NCI-H128 (cell line): ENCODE measurements around the gene KCTD1.

Experiments used
- DNase-seq: peaks from one replicate; lab custom pipeline; 2025; ENCODE audit not compliant: unreplicated experiment; lab: John Stamatoyannopoulos, UW

Gene KCTD1

DNA sequence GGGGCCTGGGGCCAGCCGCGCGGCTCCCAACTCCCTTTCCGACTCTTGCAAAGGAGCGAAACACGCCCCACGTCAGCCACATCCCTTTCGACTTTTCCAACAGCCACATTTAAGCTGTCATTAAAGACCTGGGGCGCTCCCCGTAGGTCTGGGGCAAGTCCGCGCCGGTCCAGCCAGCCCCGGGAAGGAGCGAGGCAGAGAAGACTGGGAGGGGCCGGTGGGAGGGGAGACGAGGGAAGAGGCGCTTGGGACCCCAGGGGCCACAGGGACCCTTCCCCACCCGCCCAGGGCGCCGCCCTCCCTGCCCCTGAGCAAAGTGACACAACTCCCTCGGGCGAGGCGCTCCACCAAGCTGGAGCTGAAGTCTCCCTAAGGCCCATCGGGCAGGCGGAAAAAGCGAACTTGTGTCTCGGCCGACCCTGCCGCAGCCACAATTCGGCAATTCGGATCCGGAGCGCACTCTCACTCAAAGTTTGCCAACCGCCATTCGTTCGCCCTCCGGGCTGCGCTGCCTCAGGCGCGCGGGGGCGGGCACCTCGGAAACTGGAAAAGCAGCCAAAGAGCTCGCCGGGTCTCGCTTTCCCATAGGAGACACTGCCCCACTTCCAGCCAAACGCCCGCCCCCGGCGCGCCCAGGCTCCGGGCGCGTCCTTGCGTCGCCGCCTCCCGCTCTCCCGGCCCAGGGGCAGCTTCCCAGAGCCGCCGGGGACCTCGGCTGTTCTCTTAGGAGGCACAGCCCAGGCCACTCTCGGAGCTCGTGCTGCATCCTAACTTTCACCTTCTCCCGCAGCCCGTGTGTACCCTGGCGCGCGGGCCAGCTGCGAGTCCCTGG, 1.1 kb upstream of the KCTD1 start:
- DNase-seq = peak; percentile 63

- DNase-seq = no peak
These were observed 523 bp downstream of the KCTD1 start for GRCh38 chr18:26547646-26548414.

GRCh38 chr18:26546875-26547645, 1.3 kb downstream of the KCTD1 start:
- DNase-seq = no peak

GRCh38 chr18:26546170-26546874, 2.0 kb downstream of the KCTD1 start:
- no peak for DNase-seq

DNA sequence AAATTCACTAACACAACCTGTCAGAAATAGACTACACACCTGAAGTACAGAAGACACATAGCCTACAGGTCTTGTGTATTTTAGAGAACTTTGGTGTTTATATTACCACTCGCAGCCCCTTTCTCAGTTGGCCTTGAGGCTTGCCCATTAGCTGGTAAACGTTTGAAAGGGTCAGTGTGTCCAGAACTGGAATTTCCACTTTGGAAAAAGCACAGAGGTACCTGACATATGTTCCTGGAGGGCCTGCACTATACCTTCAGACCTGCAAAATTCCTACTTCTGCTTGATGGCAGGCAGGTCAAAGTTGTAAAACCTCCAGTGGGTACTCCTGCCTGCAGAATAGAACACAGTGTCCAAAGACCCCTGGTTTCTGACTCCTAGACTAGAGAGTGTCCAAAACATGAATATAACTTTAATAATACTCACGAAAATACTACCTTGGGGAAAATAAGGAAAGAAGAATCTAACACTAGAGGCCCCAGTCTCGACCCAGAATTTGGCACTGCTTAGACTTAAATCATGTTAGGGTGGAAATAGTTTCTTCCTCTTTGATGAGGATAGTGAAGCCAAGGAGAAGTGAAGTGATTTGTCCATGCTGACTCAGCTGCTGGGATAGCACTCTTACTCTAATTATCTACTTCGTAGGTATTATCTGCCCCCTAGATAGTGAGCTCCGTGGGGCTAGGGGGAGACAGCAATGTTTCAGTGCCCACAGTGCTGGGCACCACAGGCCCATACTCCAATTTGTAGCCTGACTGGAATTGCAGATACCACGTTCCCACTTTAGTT, 2.8 kb downstream of the KCTD1 start:
- DNase-seq = no peak

DNA sequence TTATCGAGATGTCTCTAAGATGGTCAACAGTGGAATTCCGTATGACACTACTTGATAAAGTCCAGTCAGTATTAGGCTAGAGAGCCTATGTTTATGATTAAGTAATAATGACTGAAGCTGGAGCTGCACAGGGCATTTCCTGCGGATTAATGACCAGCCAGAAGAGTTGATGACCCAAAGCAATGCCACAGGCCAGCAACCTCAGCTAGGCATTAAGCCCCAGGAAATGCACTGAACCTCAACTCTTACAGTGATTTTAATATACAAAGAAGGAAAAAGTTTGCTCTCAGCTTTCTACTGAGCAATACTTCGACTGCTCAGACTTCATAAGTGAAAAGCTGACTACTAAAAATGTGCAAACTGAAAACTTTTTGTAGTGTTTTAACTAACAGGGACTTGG, 3.9 kb downstream of the KCTD1 start:
- DNase-seq = no peak

GRCh38 chr18:26543373-26543772, 5.0 kb downstream of the KCTD1 start:
- no peak for DNase-seq

- no peak for DNase-seq
These were observed 8.2 kb downstream of the KCTD1 start for GRCh38 chr18:26540043-26540628.

- DNase-seq = no peak
These were observed 9.8 kb downstream of the KCTD1 start for GRCh38 chr18:26538524-26538923.

- no peak for DNase-seq
These were observed 11.7 kb downstream of the KCTD1 start for GRCh38 chr18:26536664-26537063.

DNA sequence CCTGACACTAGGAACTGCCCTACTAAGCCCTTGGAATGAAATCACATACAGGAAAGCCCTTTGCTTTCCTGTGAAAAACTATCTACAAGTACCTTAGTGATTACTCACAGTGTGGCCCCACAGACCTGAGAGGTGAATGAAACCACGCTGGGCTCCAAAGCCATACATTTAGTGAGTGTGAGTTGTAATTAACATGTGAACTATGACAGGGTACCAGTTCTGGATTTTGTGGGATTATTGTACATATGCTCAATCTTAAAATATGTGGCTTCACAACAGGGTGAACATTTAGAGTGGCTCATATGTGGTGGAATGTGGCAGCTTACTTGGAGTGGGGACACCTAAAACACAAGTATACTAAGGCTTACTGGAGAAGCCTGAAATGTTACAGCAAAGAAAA, 12.3 kb downstream of the KCTD1 start:
- DNase-seq = no peak

DNA sequence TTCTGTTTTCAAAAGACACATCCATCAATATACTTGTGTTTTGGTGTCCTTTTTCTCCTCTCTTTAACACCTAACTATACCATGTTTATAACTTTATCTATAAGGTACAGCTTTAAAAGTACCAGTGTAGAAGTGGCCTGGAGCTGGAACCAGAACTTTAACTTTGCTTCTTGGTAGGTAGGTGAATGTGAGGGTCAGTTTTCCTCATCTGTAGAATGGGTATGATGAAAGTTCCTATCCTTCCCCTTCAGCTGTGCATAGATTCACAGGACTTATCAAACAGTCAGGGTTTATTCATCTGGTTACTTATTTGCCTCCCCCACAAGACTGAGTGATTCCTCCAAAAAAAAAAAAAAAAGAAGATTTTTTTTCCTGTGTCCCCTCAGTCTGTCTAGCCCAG, 12.7 kb downstream of the KCTD1 start:
- no peak for DNase-seq

GRCh38 chr18:26532367-26533340, 15.7 kb downstream of the KCTD1 start:
- DNase-seq = no peak

GRCh38 chr18:26531605-26532298, 16.6 kb downstream of the KCTD1 start:
- no peak for DNase-seq

- no peak for DNase-seq
These were observed 21.5 kb downstream of the KCTD1 start for GRCh38 chr18:26526966-26527234.

GRCh38 chr18:26526128-26526965, 22.0 kb downstream of the KCTD1 start:
- DNase-seq = no peak
